SU-DHL-6 (cell line): Measurements from ENCODE around the gene SPP2.

ENCODE experiments used
- CTCF ChIP-seq: fragments of 200-600 bp; sonication (generic); IDR thresholded peaks from one replicate; pipeline ENCODE4 v1.5.1; 2017; ENCODE audit warnings: antibody characterized with exemption, mild to moderate bottlenecking, low read length, moderate library complexity; ENCODE audit not compliant: insufficient read depth, poor library complexity, severe bottlenecking
- EZH2phosphoT487 ChIP-seq: fragments of 200-600 bp; sonication (generic), shearing (Covaris generic); conservative IDR thresholded peaks from 2 replicates; pipeline ENCODE4 v1.6.1; 2018; ENCODE audit warnings: mild to moderate bottlenecking, antibody characterized with exemption, low read length, moderate library complexity, mixed read lengths

DNA sequence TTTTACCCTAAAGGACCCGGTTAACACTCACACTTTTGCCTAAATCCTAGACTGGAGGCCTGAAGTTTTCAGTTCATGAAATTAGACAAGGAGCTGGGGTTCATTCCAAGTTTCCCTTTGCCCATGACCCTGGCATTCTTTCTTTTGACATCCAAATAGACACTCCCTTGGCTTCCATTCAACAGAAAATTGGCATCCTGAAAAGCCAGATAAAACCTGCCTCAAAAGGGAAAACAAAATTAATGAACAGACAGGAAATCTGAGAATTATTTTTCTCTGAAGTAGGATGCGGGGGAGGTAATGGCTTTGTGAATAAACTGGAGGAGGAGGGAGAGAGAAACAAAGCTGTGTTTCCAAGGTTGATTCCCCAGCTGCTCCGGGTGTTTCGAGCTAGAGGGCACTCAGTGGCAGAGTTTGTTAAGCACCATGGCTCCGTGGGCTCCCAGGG lies 41.0 kb downstream of the SPP2 start:
- TF ChIP-seq CTCF = no peak
- no peak for TF ChIP-seq EZH2phosphoT487
